ENCODE data around the gene KAZN.

- TF ChIP-seq EZH2phosphoT487 (IDR thresholded peaks at IDR 0.05; ENCODE audit: borderline replicate concordance, low read length) (no peak), CTCF (IDR thresholded peaks at IDR 0.05; ENCODE audit: low read depth, low read length, poor library complexity, severe bottlenecking) (no peak)
Observed at GRCh38 chr1:15124362-15125100, 526.0 kb downstream of the KAZN start.
